Measurements from ENCODE around the gene ZNF778. TPM values are rescaled to one million over a fixed set of nuclear protein-coding genes. Genes with fewer than 3 reads are reported as not detected.
"Not testable (repeated sequence)": the region's sequence is repeated elsewhere in the genome, so short reads cannot be mapped to it uniquely, and the experiment has no call there.

The ZNF778 gene
- total RNA-seq, 1 experiment from 2014 or later: 15.3 TPM

- H3K4me3 Mint-ChIP-seq (ENCODE audit: low read depth, unreplicated experiment): no peak overlapping the region
- no peak for DNase-seq
- H3K36me3 Mint-ChIP-seq (ENCODE audit: insufficient read depth, unreplicated experiment): peaks cover 27% of the 10 kb centered on the region
- no peak overlapping the region for H3K27ac Mint-ChIP-seq (ENCODE audit: unreplicated experiment)
- peaks cover 2% of the 10 kb centered on the region for H3K27me3 Mint-ChIP-seq (ENCODE audit: unreplicated experiment)
- peaks cover 3% of the 10 kb centered on the region for H3K9me3 Mint-ChIP-seq (ENCODE audit: low read depth, unreplicated experiment)
- no TSS peak for BruUV-seq (replicated peaks)
- CTCF ChIA-PET: no interaction called here
- intact Hi-C loops (cut with micrococcal nuclease; ENCODE audit: unreplicated experiment): no loop called here
- peaks cover under 1% of the 10 kb centered on the region for H3K4me1 Mint-ChIP-seq (ENCODE audit: low read depth, unreplicated experiment)
- no peak for TF ChIP-seq CTCF (IDR thresholded peaks at IDR 0.05; ENCODE audit: unreplicated experiment)
Observed at GRCh38 chr16:89237733-89238132, 20.2 kb downstream of the ZNF778 start.

DNA sequence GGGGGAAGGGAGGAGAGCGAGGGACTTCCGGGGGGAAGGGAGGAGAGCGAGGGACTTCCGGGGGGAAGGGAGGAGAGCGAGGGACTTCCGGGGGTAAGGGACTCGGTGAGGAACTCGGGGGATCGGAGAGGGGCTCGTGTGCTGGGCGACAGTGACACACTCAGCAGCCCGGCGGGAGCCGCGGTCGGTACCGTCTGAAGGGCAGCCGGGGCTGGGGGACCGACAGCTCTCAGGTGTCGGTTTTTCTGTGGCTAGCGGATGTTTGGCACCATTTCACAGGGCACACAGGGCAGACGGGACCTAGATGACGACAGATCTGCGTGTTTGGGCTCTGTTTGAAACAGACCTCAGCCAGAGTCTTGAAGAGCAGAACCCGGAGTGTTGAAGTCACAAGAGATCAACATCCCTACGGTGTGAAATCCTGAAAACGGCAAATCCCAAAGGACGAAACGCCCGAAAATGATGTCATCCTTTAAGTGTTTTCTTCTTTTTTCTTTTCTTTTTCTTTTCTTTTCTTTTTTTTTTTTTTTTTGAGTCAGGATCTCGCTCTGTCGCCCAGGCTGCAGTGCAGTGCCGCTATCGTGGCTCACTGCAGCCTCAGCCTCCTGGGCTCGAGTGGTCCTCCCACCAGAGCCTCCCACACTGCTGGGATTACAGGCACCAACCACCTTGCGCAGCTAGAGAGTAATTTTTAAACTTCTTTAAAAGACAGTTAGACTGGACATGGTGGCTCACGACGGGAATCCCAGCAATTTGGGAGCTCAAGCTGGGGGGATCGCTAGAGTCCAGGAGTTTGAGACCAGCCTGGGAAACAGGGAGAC is 23.9 kb downstream of the ZNF778 start:
- CTCF ChIA-PET: interaction anchor here (0.7 kb wide), 1 partner anchor 68 kb away, joined by 4 read pairs; no protein-coding TSS in a partner anchor
- TSS peak; percentile 96 for BruUV-seq (replicated peaks)
- intact Hi-C loops (cut with micrococcal nuclease; ENCODE audit: unreplicated experiment): no loop called here
- Mint-ChIP-seq H3K27me3 (ENCODE audit: unreplicated experiment) (peaks cover 38% of the 10 kb centered on the region), H3K36me3 (ENCODE audit: insufficient read depth, unreplicated experiment) (peaks cover 40% of the 10 kb centered on the region), H3K4me1 (ENCODE audit: low read depth, unreplicated experiment) (peaks cover 9% of the 10 kb centered on the region), H3K4me3 (ENCODE audit: low read depth, unreplicated experiment) (peak overlapping the region; percentile 84), H3K27ac (ENCODE audit: unreplicated experiment) (peak overlapping the region; percentile 83), H3K9me3 (ENCODE audit: low read depth, unreplicated experiment) (no peaks in the 10 kb centered on the region)
- TF ChIP-seq CTCF (IDR thresholded peaks at IDR 0.05; ENCODE audit: unreplicated experiment): no peak
- DNase-seq: peak; percentile 69

- intact Hi-C loops (cut with micrococcal nuclease; ENCODE audit: unreplicated experiment): no loop called here
- BruUV-seq (replicated peaks): no TSS peak
- CTCF ChIA-PET: no interaction called here
Observed at GRCh38 chr16:89242795-89243200, 25.3 kb downstream of the ZNF778 start.

DNA sequence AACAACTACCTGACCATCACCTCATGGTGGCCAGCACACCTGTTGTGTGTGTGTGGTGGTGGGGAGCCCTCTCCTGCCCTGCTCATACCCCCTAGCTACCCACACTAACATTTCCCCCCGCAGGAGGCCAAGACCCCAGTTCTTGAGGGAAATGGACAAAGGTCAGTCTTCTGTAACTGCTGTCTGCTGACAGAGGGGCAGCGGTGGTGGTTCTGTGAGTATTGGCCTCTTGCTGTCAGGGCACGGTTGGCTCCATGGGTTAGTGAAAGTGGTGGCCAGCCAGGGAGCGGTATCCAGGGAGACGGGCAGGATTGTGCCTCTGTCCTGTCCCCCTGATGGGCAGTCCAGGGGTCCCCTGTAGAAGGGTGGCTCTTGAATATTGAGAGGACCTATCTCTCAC is 26.2 kb downstream of the ZNF778 start:
- H3K27ac Mint-ChIP-seq (ENCODE audit: unreplicated experiment): no peak overlapping the region
- CTCF ChIA-PET: no interaction called here
- peaks cover 42% of the 10 kb centered on the region for H3K27me3 Mint-ChIP-seq (ENCODE audit: unreplicated experiment)
- intact Hi-C loops (cut with micrococcal nuclease; ENCODE audit: unreplicated experiment): no loop called here
- peaks cover 50% of the 10 kb centered on the region for H3K36me3 Mint-ChIP-seq (ENCODE audit: insufficient read depth, unreplicated experiment)
- H3K9me3 Mint-ChIP-seq (ENCODE audit: low read depth, unreplicated experiment): no peaks in the 10 kb centered on the region
- peaks cover 9% of the 10 kb centered on the region for H3K4me1 Mint-ChIP-seq (ENCODE audit: low read depth, unreplicated experiment)
- H3K4me3 Mint-ChIP-seq (ENCODE audit: low read depth, unreplicated experiment): peak overlapping the region; percentile 25
- no peak for DNase-seq
- BruUV-seq (replicated peaks): no TSS peak
- no peak for TF ChIP-seq CTCF (IDR thresholded peaks at IDR 0.05; ENCODE audit: unreplicated experiment)

More at GRCh38 chr16:89242795-89243200, 25.3 kb downstream of the ZNF778 start:
- H3K4me1 Mint-ChIP-seq (ENCODE audit: low read depth, unreplicated experiment): peaks cover 9% of the 10 kb centered on the region
- no peak for TF ChIP-seq CTCF (IDR thresholded peaks at IDR 0.05; ENCODE audit: unreplicated experiment)
- H3K27ac Mint-ChIP-seq (ENCODE audit: unreplicated experiment): peak overlapping the region; percentile 44
- peaks cover 42% of the 10 kb centered on the region for H3K27me3 Mint-ChIP-seq (ENCODE audit: unreplicated experiment)
- no peak overlapping the region for H3K4me3 Mint-ChIP-seq (ENCODE audit: low read depth, unreplicated experiment)
- H3K36me3 Mint-ChIP-seq (ENCODE audit: insufficient read depth, unreplicated experiment): peaks cover 50% of the 10 kb centered on the region
- H3K9me3 Mint-ChIP-seq (ENCODE audit: low read depth, unreplicated experiment): no peaks in the 10 kb centered on the region
- DNase-seq: no peak

- H3K9me3 Mint-ChIP-seq (ENCODE audit: low read depth, unreplicated experiment); CTCF ChIA-PET; H3K4me1 Mint-ChIP-seq (ENCODE audit: low read depth, unreplicated experiment); DNase-seq; intact Hi-C loops (cut with micrococcal nuclease; ENCODE audit: unreplicated experiment); H3K27ac Mint-ChIP-seq (ENCODE audit: unreplicated experiment); BruUV-seq (replicated peaks): not testable (repeated sequence)
- H3K36me3 Mint-ChIP-seq (ENCODE audit: insufficient read depth, unreplicated experiment): peaks cover 54% of the 10 kb centered on the region
- H3K4me3 Mint-ChIP-seq (ENCODE audit: low read depth, unreplicated experiment): peak overlapping the region; percentile 25
- H3K27me3 Mint-ChIP-seq (ENCODE audit: unreplicated experiment): peaks cover 42% of the 10 kb centered on the region
Observed at GRCh38 chr16:89244264-89244663, 26.8 kb downstream of the ZNF778 start.
